ENCODE data around the gene CCR2.
"Not testable (repeated sequence)": the region's sequence is repeated elsewhere in the genome, so short reads cannot be mapped to it uniquely, and the experiment has no call there.

Gene CCR2

DNA sequence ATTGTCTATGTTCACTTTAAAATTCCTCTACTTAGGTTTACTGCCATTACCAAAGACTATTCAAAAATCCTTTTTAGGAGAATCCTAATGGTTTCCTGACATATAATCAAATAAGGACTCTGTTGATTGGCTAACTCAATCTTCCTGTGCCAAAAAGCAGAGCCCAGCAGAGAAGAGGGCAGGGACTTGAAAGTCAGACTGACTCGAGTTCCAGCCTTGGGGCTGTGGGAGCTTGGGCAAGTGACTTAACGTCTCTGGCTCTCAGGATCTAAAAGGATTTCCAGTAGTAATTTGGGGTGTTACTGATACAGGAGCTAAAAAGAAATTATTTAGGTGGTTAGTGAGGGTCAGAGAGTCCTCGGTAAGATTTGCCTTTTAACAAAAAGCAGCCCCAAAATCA is 27.7 kb downstream of the CCR2 start:
- no peak for DNase-seq

DNA sequence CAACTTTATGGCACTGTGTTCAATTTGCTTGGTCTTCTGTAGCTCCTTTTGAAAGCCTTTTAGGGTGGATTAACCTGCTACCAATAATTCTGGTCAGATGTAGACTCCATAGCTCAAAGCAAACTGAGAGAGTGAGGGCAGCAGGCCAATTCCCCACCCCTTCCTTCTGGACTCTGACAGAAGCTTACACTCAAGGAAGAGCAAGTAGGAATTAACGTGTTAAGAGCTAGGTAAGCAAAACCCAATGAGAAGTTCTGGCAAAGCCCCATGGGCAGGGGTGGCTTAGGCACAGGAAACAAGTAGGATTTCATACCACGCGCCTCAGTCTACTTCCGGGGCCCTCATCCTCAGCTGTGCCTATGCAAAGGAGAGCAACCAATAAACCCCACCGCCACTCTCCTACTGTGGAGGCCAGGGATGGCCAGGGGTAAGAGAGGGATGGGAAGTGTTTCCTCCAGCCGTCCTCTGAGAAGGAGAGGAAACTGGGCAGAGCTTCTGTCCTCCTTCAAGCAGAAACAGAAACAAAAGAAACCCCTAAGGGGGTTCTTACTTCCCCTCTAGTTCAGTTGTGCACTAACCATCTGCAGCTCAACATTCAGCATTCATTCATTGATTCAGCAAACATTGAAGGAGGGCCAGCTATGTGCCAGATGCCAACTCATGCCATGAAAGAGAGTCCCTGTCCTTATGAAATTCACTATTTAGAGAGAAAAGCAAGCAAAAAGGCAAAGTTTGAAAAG is 29.5 kb downstream of the CCR2 start:
- no peak for DNase-seq

DNA sequence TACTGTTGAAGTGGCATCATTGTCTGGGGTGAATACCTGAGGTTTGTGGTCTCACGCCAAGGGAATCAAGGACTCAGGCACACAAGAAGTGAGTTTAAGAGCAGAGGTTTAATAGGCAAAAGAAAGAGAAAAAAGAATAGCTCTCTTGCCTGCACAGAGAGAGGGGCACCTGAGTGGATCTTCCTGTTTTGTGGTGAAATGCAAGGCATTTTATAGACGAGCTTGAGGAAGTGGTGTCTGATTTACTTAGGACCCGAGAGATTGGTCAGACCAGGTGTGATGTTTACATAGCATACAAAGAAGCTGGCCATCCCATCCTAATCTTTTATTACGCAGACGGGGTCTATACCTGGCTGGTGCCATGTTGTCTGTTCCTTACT is 30.0 kb downstream of the CCR2 start:
- DNase-seq, result no peak

- DNase-seq, result no peak
Measured at GRCh38 chr3:46386205-46386604, 32.3 kb downstream of the CCR2 start.

GRCh38 chr3:46388847-46389246 is 34.9 kb downstream of the CCR2 start:
- DNase-seq, result not testable (repeated sequence)

DNA sequence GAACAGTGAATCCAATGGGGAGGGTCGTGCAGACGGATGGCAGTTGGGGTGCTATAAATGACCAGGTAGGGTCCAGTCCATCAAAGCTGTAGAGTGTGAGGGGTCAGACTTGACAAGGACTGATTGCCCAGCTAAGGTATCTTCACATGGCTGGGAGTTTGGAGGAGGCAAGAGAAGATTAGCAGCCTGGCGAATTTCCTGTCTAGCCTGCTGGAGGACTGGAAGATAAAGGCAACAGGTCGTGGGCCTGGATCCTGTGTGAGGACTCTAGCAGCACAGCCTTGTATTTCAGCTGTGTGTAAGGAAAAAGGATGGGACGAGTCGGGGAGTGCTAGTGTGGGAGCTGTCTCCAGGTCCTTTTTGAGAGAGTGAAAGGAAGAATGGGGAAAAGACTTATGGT is 35.4 kb downstream of the CCR2 start:
- DNase-seq, result no peak

- DNase-seq, result not testable (repeated sequence)
Measured at GRCh38 chr3:46391526-46391925, 37.6 kb downstream of the CCR2 start.

GRCh38 chr3:46393011-46393410 is 39.1 kb downstream of the CCR2 start:
- no peak for DNase-seq

DNA sequence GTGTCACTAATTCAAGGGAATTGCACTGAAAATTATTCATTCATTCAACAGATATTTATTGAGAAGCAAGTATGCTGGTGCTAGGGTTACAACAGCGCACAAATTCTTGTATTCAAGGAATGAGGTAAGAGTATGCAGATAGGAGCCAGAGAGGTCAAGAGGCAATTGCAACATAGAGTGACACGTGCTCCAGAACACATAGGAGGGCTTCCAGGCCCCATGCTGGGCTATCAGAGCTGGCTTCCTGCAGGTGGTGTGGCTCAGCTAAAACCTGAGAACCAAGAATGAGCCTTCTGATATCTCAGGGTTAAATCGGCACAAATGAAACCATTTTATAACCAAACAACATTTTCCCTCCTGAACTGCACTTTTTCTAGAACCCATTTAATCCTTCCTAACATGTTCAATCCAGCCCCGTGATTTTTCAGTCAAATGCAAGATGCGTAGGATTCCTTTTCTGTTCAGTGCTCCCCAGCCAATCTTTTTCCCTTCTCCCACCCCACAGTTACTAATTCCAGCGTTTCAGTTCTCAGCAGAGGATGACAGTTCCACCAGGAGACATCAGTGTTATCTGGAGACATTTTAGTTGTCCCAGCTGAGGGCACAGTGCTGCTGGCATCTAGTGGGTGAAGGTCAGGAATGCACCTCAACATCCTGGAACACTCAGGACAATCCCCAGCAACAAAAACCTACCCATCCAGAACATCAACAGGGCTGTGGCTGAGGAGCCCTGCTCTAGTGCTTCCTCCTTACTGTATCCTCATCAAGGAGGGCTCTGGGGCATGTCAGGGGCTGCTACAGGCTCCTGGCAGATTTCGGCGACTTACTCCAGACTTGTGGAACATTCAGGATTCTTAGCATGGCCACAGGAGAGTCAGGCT is 39.9 kb downstream of the CCR2 start:
- no peak for DNase-seq

GRCh38 chr3:46395210-46395661 is 41.3 kb downstream of the CCR2 start:
- no peak for DNase-seq

DNA sequence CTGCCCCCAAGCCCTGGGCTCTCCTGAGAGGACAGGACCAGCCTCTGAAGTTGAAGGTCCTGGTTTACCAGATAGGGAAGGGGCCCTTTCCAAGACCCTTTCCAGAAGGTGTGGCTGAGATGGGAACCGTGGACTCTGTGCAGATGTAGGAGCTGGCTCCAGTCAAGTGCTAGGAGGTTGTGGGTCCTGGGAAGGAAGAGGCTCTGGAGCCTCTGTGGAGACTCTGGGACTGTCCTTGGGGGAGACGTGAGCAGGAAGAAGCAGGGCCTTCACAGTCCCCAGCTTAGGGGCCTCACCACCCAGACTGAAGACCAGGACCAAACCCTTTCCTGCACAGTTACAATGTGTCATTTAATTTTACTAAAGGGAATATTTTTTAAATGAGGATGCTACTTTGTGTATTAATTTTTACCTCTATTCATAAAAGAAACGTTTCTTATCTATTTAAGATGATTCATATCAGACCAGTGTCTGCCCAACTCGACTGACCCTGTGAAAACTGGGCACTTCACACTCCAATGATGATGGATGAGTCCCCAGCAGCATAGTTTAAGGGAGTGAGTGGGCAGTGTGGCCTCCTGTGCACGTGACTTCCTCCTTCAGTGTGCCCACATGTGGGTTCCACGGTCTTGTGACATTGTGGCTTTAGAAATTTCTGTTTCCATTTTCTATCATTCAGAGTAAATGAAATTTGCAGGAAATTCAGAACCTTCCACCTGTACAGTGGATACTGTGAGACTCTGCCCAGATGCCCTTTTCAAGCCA is 42.0 kb downstream of the CCR2 start:
- no peak for DNase-seq

GRCh38 chr3:46397111-46397510 is 43.2 kb downstream of the CCR2 start:
- no peak for DNase-seq

DNA sequence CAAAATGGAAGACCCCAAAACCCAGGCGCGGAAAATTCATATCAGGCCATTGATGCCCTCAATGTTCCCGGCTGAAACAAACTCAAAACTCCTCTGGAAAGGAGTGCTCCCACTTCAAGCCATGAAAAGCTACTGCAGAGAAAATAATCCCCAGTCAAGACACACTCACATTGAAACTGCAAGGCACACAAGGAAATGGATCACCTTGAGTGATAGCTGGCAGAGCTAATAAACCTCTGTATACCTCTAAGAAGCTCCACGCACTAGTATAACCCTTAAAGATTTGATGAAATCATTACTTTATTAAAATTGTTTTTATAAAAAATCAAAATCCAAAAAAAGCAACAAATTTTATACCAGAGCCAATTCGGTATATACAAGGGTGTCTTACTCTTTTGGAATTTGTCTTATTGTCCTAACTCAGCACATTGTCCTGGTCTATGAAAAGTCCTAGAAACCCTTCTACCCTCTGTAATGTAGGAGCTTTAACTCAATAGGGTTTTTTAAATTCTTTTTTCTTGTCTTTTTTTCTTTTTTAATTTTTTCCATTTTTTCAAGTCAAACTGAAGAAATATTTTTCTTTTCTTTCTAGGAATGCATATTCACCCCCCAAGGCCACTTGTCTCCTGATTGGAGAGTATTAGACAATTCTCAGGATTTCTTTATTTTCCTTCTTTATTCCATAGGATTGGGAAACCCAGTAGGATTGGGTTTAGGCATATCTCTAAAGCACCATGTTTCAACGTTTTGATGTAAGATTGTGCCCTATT is 44.5 kb downstream of the CCR2 start:
- no peak for DNase-seq

DNA sequence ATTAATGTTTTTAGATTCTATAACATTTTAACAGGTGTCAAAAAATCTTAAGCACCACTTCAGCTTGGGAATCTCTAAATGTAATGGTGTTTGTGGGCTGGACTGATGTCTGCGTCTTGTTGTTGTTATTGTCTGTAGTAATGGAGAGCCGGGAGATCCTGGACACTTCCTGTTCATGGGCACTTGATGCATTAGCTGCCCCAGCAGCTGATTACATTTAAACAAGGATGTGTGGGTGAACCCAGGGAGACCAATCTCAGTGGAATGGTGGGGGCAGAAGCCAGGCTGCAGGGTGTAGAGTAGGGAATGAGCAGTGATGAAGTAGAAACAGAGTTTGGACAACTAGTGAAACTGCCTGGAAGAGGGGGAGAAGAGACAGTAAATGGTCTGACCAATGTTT is 45.2 kb downstream of the CCR2 start:
- no peak for DNase-seq

GRCh38 chr3:46399557-46399956 is 45.6 kb downstream of the CCR2 start:
- DNase-seq, result no peak

DNA sequence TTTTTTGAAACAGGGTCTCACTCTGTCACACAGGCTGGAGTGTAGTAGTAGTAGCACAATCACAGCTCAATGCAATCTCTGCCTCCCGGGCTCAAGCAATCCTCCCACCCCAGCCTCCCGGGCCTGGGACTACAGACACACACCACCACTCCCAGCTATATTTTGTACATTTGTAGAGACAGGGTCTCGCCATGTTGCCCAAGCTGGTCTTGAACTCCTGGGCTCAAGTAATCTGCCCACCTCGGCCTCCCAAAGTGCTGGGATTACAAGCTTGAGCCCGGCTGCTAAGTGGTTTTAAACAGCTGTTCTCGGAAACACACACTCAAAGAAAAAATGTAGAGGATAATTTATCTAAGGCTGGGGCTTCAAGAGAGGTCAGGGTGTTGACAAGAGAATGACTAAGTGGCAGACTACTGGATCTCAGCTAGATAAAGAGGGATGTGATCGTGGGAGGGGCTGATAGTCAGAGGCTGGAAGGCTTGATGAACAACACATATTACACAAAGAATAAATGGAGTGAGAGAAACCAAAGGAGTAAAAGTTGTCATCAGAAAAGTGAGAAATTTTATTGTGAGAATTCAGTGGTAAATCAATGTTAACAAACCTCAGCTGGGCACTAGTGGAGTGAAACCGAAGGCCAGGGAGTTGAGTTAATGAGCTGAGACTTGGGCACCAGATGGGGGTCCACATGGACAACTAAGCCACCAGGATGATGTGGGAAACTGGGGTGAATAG is 46.3 kb downstream of the CCR2 start:
- no peak for DNase-seq

- DNase-seq, result no peak
Measured at GRCh38 chr3:46400846-46401245, 46.9 kb downstream of the CCR2 start.

DNA sequence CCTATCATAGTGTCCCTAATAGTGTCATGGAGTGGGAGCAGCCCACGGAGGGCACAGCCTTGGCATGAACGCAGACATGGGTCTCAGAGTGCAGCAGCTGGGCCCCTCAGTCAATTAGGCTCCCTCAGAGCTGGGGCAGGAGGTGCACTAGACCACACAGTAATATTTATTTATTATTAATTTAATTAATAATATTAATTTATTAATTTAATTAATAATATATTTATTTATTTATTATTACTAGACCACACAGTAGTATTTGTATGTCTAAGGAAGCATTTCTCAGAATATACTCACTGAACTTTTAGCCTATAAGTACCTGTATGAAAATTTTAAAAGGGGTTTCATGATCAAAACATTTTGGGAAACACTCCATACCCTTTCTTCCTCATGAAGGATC is 47.7 kb downstream of the CCR2 start:
- no peak for DNase-seq

DNA sequence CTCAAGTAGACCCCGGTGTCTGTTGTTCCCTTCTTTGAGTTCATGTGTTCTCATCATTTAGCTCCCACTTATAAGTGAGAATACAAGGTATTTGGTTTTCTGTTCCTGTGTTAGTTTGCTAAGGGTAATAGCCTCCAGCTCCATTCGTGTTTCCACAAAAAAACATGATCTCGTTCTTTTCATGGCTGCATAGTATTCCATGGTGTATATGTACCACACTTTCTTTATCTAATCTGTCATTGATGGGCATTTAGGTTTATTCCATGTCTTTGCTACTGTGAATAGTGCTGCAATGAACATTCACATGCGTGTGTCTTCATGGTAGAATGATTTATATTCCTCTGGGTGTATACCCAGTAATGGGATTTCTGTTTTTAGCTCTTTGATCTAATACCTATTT is 49.0 kb downstream of the CCR2 start:
- not testable (repeated sequence) for DNase-seq

DNA sequence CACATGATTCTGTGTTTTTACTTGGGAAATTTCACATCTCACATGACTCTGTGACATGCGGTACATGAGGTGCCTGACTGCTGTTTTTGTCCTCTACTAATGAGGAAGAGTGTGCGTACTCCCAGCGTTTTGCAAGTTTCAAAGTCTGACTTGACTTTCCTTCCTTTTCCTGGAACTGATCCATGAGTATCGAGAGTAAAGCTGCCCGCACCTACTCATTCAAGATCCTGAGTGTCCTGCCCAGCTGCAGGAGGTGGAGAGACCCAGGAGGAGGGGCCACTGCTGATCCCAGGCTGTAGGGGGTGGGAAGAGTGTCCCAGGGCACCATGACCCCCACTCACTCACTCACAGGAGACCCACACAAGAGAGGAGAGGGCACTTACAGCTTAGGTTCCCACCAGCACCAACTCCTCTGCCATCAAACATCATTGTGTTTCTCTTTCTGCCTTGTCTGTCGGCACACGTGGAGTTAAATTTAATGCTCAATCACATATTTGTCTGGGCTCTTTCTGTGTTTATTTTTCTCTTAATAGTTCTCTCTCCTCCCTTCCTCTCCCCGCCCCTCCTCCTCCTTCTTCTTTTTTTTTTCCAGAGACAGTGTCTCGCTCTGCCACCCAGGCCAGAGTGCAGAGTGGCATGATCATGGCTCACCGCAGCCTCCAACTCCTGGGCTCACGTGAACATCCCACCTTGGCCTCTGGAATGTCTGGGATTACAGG is 51.5 kb downstream of the CCR2 start:
- DNase-seq, result no peak

DNA sequence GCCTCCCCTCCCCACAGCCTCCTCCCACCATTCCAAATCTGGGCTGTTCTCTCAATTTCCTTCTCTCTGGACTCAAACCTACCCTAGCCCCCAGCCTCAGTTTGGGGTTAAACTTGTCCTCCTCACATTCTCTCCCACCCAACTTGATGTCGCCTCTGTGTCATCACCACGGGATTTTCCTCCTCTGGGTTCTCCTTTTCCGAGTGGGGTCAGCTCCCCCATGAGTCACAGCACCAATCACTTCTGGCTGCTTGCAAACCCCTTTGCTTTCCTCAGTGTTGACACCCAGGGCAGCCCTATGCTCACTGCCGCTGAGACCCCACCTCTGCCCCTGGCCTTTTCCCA is 52.5 kb downstream of the CCR2 start:
- DNase-seq, result no peak

Data from DMS153 (cell line).